ENCODE data around the gene DEFB124. TPM values are rescaled to one million over a fixed set of nuclear protein-coding genes. Genes with fewer than 3 reads are reported as not detected.
"Not testable (repeated sequence)": the region's sequence is repeated elsewhere in the genome, so short reads cannot be mapped to it uniquely, and the experiment has no call there.

Gene DEFB124
- polyA plus RNA-seq, 3 donors = not detected

GRCh38 chr20:31473331-31474096, 1.4 kb downstream of the DEFB124 start:
- peak overlapping the region in 4 of 7 donors; percentile 21 to 66 (median 46) for H3K27ac Mint-ChIP-seq
- intact Hi-C loops (cut with micrococcal nuclease) = no loop called here
- Histone ChIP-seq H3K36me3 (replicated peaks in 1 of 2; ENCODE audit: control insufficient read depth in 1 of 2, insufficient read depth in 2 of 2, low read length in 2 of 2) (no peaks in the 10 kb centered on the region), H3K9ac (ENCODE audit: insufficient read depth, low read length, poor library complexity, severe bottlenecking) (no peak overlapping the region), H3K4me1 (ENCODE audit: control insufficient read depth in 1 of 2, insufficient read depth in 2 of 2, low read length in 2 of 2) (peaks cover 23 to 25% of the 10 kb centered on the region in 2 donors), H4K20me1 (ENCODE audit: insufficient read depth, low read length) (no peaks in the 10 kb centered on the region), H2AFZ (ENCODE audit: insufficient read depth, low read depth, low read length, poor library complexity, severe bottlenecking) (peak overlapping the region; percentile 30), H3K4me3 (replicated peaks in 1 of 3; ENCODE audit: low read depth in 2 of 3, low read length in 3 of 3) (peak overlapping the region in 1 of 3 experiments; percentile 53), H3K79me2 (ENCODE audit: insufficient read depth, low read length) (no peaks in the 10 kb centered on the region), H3K9me3 (replicated peaks in 1 of 2; ENCODE audit: control insufficient read depth in 1 of 2, insufficient read depth in 1 of 2, low read length in 2 of 2) (peaks cover 0 to 9% of the 10 kb centered on the region in 2 donors), H3K27me3 (ENCODE audit: control insufficient read depth in 2 of 2, insufficient read depth in 2 of 2, low read length in 2 of 2) (peaks cover 14 to 38% of the 10 kb centered on the region in 2 donors), H3K4me2 (replicated peaks; ENCODE audit: extremely low read depth, low read length, poor library complexity, severe bottlenecking) (peak overlapping the region; percentile 61), H3K27ac (ENCODE audit: low read depth in 1 of 2, low read length in 2 of 2) (peak overlapping the region in 1 of 2 donors; percentile 24)
- H3K36me3 Mint-ChIP-seq = peaks cover 0 to 2% of the 10 kb centered on the region in 2 donors
- peaks cover 20% of the 10 kb centered on the region for H3K4me1 Mint-ChIP-seq
- peaks cover 36 to 42% (median 41%) of the 10 kb centered on the region in 3 donors for H3K27me3 Mint-ChIP-seq (ENCODE audit: low read depth in 3 of 3)
- peaks cover 0 to 6% (median 2%) of the 10 kb centered on the region in 7 donors for H3K9me3 Mint-ChIP-seq
- 11% methylated on average over 2 of the region's 5 CpGs for whole genome bisulfite sequencing (ENCODE audit: insufficient coverage)
- no peak for TF ChIP-seq CTCF (IDR thresholded peaks at IDR 0.05)
- H3K4me3 Mint-ChIP-seq = peak overlapping the region; percentile 60 to 88
- DNase-seq = no peak

- Histone ChIP-seq H3K9ac (ENCODE audit: insufficient read depth, low read length, poor library complexity, severe bottlenecking) (no peak overlapping the region), H4K20me1 (ENCODE audit: insufficient read depth, low read length) (no peaks in the 10 kb centered on the region), H3K4me2 (replicated peaks; ENCODE audit: extremely low read depth, low read length, poor library complexity, severe bottlenecking) (no peak overlapping the region), H3K4me3 (replicated peaks in 1 of 3; ENCODE audit: low read depth in 2 of 3, low read length in 3 of 3) (no peak overlapping the region), H3K9me3 (replicated peaks in 1 of 2; ENCODE audit: control insufficient read depth in 1 of 2, insufficient read depth in 1 of 2, low read length in 2 of 2) (peaks cover 0 to 9% of the 10 kb centered on the region in 2 donors), H2AFZ (ENCODE audit: insufficient read depth, low read depth, low read length, poor library complexity, severe bottlenecking) (no peak overlapping the region), H3K36me3 (replicated peaks in 1 of 2; ENCODE audit: control insufficient read depth in 1 of 2, insufficient read depth in 2 of 2, low read length in 2 of 2) (no peaks in the 10 kb centered on the region), H3K27ac (ENCODE audit: low read depth in 1 of 2, low read length in 2 of 2) (no peak overlapping the region), H3K79me2 (ENCODE audit: insufficient read depth, low read length) (no peaks in the 10 kb centered on the region), H3K27me3 (ENCODE audit: control insufficient read depth in 2 of 2, insufficient read depth in 2 of 2, low read length in 2 of 2) (peaks cover 14 to 36% of the 10 kb centered on the region in 2 donors), H3K4me1 (ENCODE audit: control insufficient read depth in 1 of 2, insufficient read depth in 2 of 2, low read length in 2 of 2) (peaks cover 23 to 25% of the 10 kb centered on the region in 2 donors)
- H3K27me3 Mint-ChIP-seq (ENCODE audit: low read depth in 3 of 3) = peaks cover 33 to 38% (median 37%) of the 10 kb centered on the region in 3 donors
- DNase-seq = no peak
- no peak for TF ChIP-seq CTCF (IDR thresholded peaks at IDR 0.05)
- H3K36me3 Mint-ChIP-seq = peaks cover 0 to 2% of the 10 kb centered on the region in 2 donors
- H3K4me1 Mint-ChIP-seq = peaks cover 20% of the 10 kb centered on the region
- H3K4me3 Mint-ChIP-seq = no peak overlapping the region
- 72% methylated on average over 3 of the region's 8 CpGs for whole genome bisulfite sequencing (ENCODE audit: insufficient coverage)
- intact Hi-C loops (cut with micrococcal nuclease) = no loop called here
- H3K27ac Mint-ChIP-seq = no peak overlapping the region
- H3K9me3 Mint-ChIP-seq = peaks cover 0 to 6% (median 2%) of the 10 kb centered on the region in 7 donors
Measured at GRCh38 chr20:31472395-31473330, 2.3 kb downstream of the DEFB124 start.

GRCh38 chr20:31470946-31471345, 4.0 kb downstream of the DEFB124 start:
- peaks cover 23 to 25% of the 10 kb centered on the region in 2 donors for H3K4me1 ChIP-seq (ENCODE audit: control insufficient read depth in 1 of 2, insufficient read depth in 2 of 2, low read length in 2 of 2)
- peaks cover 20 to 23% (median 21%) of the 10 kb centered on the region in 3 donors for H3K27me3 Mint-ChIP-seq (ENCODE audit: low read depth in 3 of 3)
- H3K36me3 ChIP-seq (replicated peaks in 1 of 2; ENCODE audit: control insufficient read depth in 1 of 2, insufficient read depth in 2 of 2, low read length in 2 of 2); intact Hi-C loops (cut with micrococcal nuclease); H3K27ac ChIP-seq (ENCODE audit: low read depth in 1 of 2, low read length in 2 of 2); H2AFZ ChIP-seq (ENCODE audit: insufficient read depth, low read depth, low read length, poor library complexity, severe bottlenecking); H3K27ac Mint-ChIP-seq; H3K9me3 Mint-ChIP-seq; H4K20me1 ChIP-seq (ENCODE audit: insufficient read depth, low read length); H3K4me3 Mint-ChIP-seq; H3K79me2 ChIP-seq (ENCODE audit: insufficient read depth, low read length); H3K9ac ChIP-seq (ENCODE audit: insufficient read depth, low read length, poor library complexity, severe bottlenecking); H3K36me3 Mint-ChIP-seq; DNase-seq; H3K4me2 ChIP-seq (replicated peaks; ENCODE audit: extremely low read depth, low read length, poor library complexity, severe bottlenecking); H3K9me3 ChIP-seq (replicated peaks in 1 of 2; ENCODE audit: control insufficient read depth in 1 of 2, insufficient read depth in 1 of 2, low read length in 2 of 2); H3K4me3 ChIP-seq (replicated peaks in 1 of 3; ENCODE audit: low read depth in 2 of 3, low read length in 3 of 3): not testable (repeated sequence)
- peaks cover 20% of the 10 kb centered on the region for H3K4me1 Mint-ChIP-seq
- peaks cover 10 to 18% of the 10 kb centered on the region in 2 donors for H3K27me3 ChIP-seq (ENCODE audit: control insufficient read depth in 2 of 2, insufficient read depth in 2 of 2, low read length in 2 of 2)
- no CpG with 5 or more reads among the region's 33 CpGs for WGBS (ENCODE audit: insufficient coverage)
